ENCODE data around the gene SLC30A3.
A peak's percentile ranks its signal among the peaks of the same experiment; 100 is the strongest.
"Not testable (repeated sequence)": the region's sequence is repeated elsewhere in the genome, so short reads cannot be mapped to it uniquely, and the experiment has no call there.

Gene SLC30A3

DNA sequence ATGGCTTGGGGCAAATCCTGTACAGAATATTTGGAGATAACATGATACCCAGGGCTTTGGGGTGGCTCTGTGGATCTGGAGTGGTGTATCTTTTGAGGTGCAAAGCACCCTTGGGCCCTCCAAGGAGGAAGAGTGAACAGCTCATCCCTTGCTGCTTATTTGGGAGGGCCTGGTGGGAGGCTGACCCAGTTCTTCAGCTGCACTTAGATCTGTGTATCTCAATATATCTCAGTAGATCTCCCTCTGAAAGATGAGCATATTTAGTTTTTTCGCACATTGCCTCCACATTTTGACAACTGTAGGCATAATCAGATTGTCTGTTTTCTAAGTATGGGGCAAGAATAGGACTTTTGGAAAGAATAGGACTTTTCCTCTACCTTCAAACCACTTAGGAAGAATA lies 22.1 kb upstream of the SLC30A3 start:
- no peak for DNase-seq (ENCODE audit: low spot score)

DNA sequence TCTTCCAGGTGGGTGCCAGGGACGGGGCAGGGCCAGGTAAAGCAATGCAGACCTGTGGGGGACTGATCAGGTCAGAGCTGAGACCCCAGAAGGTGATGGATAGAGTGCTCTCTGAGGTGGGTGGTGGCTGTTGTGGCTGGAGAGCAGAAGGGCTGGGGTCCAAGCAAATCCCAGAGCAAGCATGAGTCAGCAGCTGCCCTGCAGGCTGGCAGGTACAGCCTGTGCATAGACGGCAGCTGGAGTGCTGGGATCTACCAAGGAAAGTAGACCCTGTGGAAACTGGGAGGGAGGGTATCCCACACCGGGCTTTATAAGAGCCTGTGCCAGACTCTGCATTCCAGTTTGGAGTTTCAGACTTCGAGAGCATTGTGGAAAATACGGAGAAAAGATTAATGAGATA lies 20.0 kb upstream of the SLC30A3 start:
- DNase-seq (ENCODE audit: low spot score), result no peak

GRCh38 chr2:27281855-27282559 lies 19.2 kb upstream of the SLC30A3 start, which contains the start of gene TRIM54:
Gene TRIM54, plus strand, starts transcription at chr2:27282429. Its CDS starts 303 bp downstream, at chr2:27282732.
- no peak for DNase-seq (ENCODE audit: low spot score)

DNA sequence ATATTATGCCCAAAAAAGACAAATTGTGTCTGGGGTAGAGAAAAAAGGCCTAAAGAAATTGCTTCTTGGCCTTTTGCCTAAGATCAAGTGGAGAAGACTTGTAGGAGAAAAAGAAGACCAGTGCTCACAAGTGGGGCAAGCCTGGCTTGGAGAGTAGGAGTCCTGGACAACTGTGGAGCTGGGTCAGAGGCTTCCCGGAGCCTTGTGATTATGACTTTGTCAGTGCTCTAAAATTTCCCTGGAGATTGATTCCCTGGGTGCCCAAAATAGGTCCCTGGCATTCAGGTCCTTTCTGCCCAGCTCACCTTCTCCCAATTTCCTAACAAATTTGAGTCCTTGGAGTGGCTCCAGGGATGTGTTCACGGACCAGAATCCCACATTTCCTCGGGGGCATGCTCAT lies 18.6 kb upstream of the SLC30A3 start:
- no peak for DNase-seq (ENCODE audit: low spot score)

DNA sequence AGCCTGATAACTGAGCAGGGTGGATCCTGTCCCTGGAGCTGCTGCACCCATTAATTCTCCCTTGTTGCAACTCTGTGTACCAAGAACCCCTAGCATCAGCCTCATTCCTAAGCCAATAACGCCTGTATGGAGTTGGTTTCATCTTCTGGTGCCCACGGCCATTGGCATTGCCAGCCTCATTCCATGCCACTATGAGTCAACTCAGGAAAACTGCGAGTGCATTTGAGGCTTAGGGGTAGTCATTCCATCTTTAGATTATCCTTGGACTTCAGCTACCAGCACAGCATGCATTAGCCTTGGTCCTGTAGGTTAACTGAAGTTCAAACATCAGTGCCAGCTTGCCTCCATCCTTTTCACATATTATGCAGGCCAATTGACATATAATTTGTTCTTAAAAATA lies 18.0 kb upstream of the SLC30A3 start:
- DNase-seq (ENCODE audit: low spot score), result no peak

- no peak for DNase-seq (ENCODE audit: low spot score)
Measured at GRCh38 chr2:27278010-27278409, 15.2 kb upstream of the SLC30A3 start.

GRCh38 chr2:27275211-27276150 lies 12.6 kb upstream of the SLC30A3 start, which contains the start of gene DNAJC5G:
Gene DNAJC5G, plus strand, starts transcription at chr2:27275433. Its CDS starts 1,296 bp downstream, at chr2:27276729.
- DNase-seq (ENCODE audit: low spot score), result no peak

DNA sequence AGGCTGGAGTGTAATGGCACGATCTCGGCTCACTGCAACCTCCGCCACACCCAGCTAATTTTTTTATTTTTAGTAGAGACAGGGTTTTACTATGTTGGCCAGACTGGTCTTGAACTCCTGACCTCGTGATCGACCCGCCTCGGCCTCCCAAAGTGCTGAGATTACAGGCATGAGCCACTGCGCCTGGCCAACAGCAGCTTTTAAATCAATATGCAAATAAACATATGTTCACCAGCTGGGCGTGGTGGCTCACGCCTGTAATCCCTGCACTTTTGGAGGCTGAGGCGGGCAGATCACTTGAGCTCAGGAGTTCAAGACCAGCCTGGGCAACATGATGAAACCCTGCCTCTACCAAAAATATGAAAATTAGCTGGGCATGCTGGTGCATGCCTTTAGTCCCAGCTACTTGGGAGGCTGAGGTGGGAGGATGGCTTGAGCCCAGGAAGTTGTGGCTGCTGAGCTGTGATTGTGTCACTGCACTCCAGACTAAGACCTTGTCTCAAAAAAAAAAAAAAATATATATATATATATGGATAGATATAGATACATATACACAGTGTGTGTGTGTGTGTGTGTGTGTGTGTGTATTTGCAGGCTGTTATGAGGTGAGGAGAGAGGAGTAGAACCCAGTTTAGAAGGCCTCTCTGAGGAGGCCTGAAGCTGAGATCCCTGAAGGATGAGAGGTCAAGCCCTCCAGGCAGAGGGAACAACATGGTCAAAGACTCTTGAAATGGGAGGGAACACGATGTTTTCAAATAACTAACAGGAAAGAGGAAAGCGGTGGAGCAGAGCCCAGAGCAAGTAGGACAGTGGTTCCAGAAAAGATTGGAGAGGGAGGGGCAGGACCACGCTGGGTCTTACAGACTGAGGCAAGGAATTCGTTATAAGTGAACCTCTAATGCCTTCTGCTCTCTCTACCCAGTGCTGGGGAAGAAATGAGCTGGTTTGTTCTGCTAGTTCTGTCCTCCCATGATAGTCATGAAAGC lies 10.0 kb upstream of the SLC30A3 start:
- not testable (repeated sequence) for DNase-seq (ENCODE audit: low spot score)

GRCh38 chr2:27271631-27272340 lies 8.9 kb upstream of the SLC30A3 start:
- no peak for DNase-seq (ENCODE audit: low spot score)

- no peak for DNase-seq (ENCODE audit: low spot score)
Measured at GRCh38 chr2:27270670-27271069, 7.8 kb upstream of the SLC30A3 start.

- no peak for DNase-seq (ENCODE audit: low spot score)
Measured at GRCh38 chr2:27270131-27270530, 7.3 kb upstream of the SLC30A3 start.

DNA sequence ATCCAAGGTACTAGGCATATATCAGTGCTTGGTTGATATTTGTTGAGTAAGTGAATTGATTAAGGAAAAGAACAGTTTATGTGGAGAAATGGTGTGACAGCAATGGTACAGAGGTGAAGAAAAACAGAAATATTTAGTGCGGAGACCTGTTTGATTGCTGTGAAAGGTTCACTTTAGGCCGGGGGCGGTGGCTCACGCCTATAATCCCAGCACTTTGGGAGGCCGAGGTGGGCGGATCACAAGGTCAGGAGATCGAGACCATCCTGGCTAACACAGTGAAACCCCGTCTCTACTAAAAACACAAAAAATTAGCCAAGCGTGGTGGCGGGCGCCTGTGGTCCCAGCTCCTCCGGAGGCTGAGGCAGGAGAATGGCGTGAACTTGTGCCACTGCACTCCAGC lies 5.4 kb upstream of the SLC30A3 start:
- DNase-seq (ENCODE audit: low spot score), result not testable (repeated sequence)

DNA sequence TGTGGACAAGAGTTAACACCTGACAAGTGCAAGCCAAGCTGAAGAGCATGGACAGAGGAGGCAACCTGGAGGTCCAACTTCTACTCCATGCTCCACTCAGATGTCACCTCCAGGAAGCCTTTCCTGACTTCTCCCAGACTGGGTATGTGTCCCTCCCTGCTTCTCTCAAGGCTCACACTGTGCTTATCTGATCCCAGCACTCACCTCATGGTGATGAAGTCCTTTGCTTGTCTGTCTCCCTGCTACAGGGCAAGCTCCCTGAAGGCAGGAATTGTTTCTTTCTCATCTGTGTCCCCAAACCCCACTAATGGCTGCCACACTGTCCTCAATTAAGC lies 2.7 kb upstream of the SLC30A3 start:
- no peak for DNase-seq (ENCODE audit: low spot score)

GRCh38 chr2:27264753-27265535 lies 2.1 kb upstream of the SLC30A3 start:
- peak; percentile 96 for DNase-seq (ENCODE audit: low spot score)

DNA sequence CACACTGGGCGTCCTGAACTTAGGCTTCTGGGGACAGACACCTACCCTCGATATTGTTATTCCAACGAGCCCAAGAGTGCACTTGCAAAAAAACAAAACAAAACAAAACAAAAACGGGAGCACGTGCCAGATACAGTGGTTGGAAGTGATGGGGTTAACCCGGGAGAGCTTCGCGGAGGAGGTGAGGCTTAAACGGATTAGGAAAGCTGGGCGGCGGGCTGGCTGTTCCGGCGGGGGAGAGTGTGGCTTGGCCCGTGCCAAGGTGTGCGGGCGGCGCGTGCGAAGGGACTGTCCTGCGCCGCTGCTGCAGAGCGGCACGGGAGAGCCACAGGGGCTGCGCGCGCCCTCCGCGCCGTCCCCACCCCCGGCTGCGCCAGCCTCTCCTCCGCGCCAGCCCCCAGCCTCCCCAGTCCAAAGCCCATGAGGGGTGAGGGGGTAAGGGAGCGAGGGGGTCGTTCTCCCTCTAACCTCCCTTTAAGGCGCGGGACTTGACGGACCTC lies 1.5 kb upstream of the SLC30A3 start:
- DNase-seq (ENCODE audit: low spot score), result no peak

GRCh38 chr2:27263287-27264252 lies 723 bp upstream of the SLC30A3 start:
- DNase-seq (ENCODE audit: low spot score), result peak; percentile 50

DNA sequence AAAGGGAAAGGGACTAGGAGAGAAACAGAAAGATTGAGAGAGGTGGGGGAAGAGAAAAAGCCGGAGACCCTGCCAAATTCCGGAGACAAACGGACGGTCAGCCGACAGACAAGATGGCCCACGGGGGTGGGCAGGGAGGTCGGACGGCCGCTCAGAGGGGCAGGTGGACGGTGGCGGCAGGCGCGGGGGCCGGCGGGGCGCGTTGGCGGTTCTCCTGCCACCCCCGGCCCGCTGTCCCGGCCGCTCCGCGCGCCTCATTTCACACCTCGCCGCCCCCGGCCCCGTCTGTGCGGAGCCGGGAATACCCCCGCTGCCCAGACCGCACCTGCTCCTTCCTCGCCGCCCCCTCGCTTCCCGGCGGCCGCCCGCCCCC lies 935 bp downstream of the SLC30A3 start:
- no peak for DNase-seq (ENCODE audit: low spot score)

DNA sequence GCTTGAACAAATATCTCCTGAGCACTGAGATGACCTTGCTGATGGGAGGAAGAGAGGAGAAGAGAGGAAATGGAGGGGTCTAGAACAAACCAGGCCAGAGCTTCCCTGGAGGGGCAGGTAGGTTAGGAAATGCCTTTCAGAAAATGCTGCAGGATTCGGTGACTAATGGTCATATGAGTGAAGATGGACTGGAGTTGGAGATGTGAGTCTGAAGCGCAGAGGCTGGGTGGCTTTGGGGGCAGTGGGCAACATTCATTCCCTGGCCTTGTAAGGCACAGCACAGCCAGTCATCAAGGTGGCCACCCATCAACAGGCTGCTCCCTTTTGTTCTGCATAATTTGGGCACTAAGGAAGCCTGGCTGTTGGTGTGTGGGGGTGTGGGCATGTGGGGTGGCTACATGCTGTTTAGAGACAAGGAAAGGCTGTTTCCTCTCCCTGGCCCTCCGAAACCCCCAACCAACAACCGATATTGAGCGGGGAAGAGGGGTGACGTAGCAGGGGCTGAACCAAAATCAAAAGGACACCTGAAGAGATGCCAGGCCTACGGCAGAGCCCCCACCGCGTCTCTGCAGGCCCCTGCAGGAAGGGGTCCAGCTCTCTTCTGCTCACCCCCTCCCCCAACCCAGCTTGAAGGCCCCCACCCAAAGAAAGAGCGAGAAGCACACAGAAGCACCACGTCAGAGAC lies 1.5 kb downstream of the SLC30A3 start:
- no peak for DNase-seq (ENCODE audit: low spot score)

DNA sequence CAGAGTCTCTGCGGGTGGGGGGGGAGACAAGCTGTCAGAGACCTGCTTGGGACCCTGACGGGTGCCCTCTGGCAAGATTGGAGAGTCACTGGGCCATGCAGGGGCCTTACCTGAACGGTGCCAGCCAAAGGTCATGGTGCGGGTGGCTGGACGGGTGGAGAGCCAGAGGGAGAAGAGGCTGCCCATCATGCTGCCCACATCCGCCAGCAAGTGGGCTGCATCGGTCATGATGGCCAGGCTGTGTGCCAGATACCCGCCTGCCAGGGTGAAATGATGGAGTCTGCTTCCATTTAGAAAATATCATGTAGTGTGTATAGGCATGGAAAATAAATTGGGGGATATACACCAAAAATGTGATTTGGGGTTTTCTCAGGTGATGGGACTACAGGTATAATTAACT lies 4.8 kb downstream of the SLC30A3 start:
- DNase-seq (ENCODE audit: low spot score), result no peak
